ENCODE measurements around the gene SMAP1.

SMAP1 gene

GRCh38 chr6:70684794-70685493 lies 17.3 kb downstream of the SMAP1 start:
- Histone ChIP-seq H3K4me3 (ENCODE audit: low read length) (no peak overlapping the region), H3K27me3 (ENCODE audit: control insufficient read depth, insufficient read depth, low read length) (no peaks in the 10 kb centered on the region), H3K9ac (ENCODE audit: low read depth, low read length) (no peak overlapping the region), H3K4me1 (ENCODE audit: control insufficient read depth, insufficient read depth, low read length) (peaks cover 7% of the 10 kb centered on the region), H3K36me3 (ENCODE audit: insufficient read depth, low read length) (no peaks in the 10 kb centered on the region), H3K4me2 (ENCODE audit: low read length) (no peak overlapping the region), H3K9me3 (replicated peaks; ENCODE audit: low read length) (no peaks in the 10 kb centered on the region)

GRCh38 chr6:70685494-70686180 lies 18.0 kb downstream of the SMAP1 start:
- H3K4me2 ChIP-seq (ENCODE audit: low read length): no peak overlapping the region
- H3K9me3 ChIP-seq (replicated peaks; ENCODE audit: low read length): no peaks in the 10 kb centered on the region
- H3K36me3 ChIP-seq (ENCODE audit: insufficient read depth, low read length): no peaks in the 10 kb centered on the region
- H3K4me1 ChIP-seq (ENCODE audit: control insufficient read depth, insufficient read depth, low read length): peaks cover 7% of the 10 kb centered on the region
- no peaks in the 10 kb centered on the region for H3K27me3 ChIP-seq (ENCODE audit: control insufficient read depth, insufficient read depth, low read length)
- H3K4me3 ChIP-seq (ENCODE audit: low read length): no peak overlapping the region
- H3K9ac ChIP-seq (ENCODE audit: low read depth, low read length): no peak overlapping the region

GRCh38 chr6:70686548-70687133 lies 19.0 kb downstream of the SMAP1 start:
- H3K4me3 ChIP-seq (ENCODE audit: low read length): no peak overlapping the region
- H3K9me3 ChIP-seq (replicated peaks; ENCODE audit: low read length): no peaks in the 10 kb centered on the region
- no peaks in the 10 kb centered on the region for H3K36me3 ChIP-seq (ENCODE audit: insufficient read depth, low read length)

GRCh38 chr6:70693887-70694286 lies 26.2 kb downstream of the SMAP1 start:
- Histone ChIP-seq H3K27me3 (ENCODE audit: control insufficient read depth, insufficient read depth, low read length) (no peaks in the 10 kb centered on the region), H3K4me3 (ENCODE audit: low read length) (no peak overlapping the region), H3K4me2 (ENCODE audit: low read length) (no peak overlapping the region), H3K4me1 (ENCODE audit: control insufficient read depth, insufficient read depth, low read length) (no peaks in the 10 kb centered on the region), H3K36me3 (ENCODE audit: insufficient read depth, low read length) (no peaks in the 10 kb centered on the region), H3K9ac (ENCODE audit: low read depth, low read length) (no peak overlapping the region), H3K9me3 (replicated peaks; ENCODE audit: low read length) (no peaks in the 10 kb centered on the region)

More at GRCh38 chr6:70686548-70687133, 19.0 kb downstream of the SMAP1 start:
- H3K27me3 ChIP-seq (ENCODE audit: control insufficient read depth, insufficient read depth, low read length): no peaks in the 10 kb centered on the region
- H3K4me1 ChIP-seq (ENCODE audit: control insufficient read depth, insufficient read depth, low read length): peaks cover 7% of the 10 kb centered on the region
- no peak overlapping the region for H3K4me2 ChIP-seq (ENCODE audit: low read length)
- H3K9ac ChIP-seq (ENCODE audit: low read depth, low read length): no peak overlapping the region

- no peaks in the 10 kb centered on the region for H3K4me1 ChIP-seq (ENCODE audit: control insufficient read depth, insufficient read depth, low read length)
- H3K36me3 ChIP-seq (ENCODE audit: insufficient read depth, low read length): peaks cover 2% of the 10 kb centered on the region
- no peak overlapping the region for H3K4me2 ChIP-seq (ENCODE audit: low read length)
- no peak overlapping the region for H3K9ac ChIP-seq (ENCODE audit: low read depth, low read length)
- H3K9me3 ChIP-seq (replicated peaks; ENCODE audit: low read length): no peaks in the 10 kb centered on the region
- no peak overlapping the region for H3K4me3 ChIP-seq (ENCODE audit: low read length)
- H3K27me3 ChIP-seq (ENCODE audit: control insufficient read depth, insufficient read depth, low read length): no peaks in the 10 kb centered on the region
These were observed 26.7 kb downstream of the SMAP1 start for GRCh38 chr6:70694371-70694770.

GRCh38 chr6:70700922-70701876 lies 33.5 kb downstream of the SMAP1 start:
- no peak overlapping the region for H3K9ac ChIP-seq (ENCODE audit: low read depth, low read length)
- H3K9me3 ChIP-seq (replicated peaks; ENCODE audit: low read length): no peaks in the 10 kb centered on the region
- H3K4me1 ChIP-seq (ENCODE audit: control insufficient read depth, insufficient read depth, low read length): no peaks in the 10 kb centered on the region
- no peak overlapping the region for H3K4me3 ChIP-seq (ENCODE audit: low read length)
- no peak overlapping the region for H3K4me2 ChIP-seq (ENCODE audit: low read length)
- peaks cover 5% of the 10 kb centered on the region for H3K36me3 ChIP-seq (ENCODE audit: insufficient read depth, low read length)
- no peaks in the 10 kb centered on the region for H3K27me3 ChIP-seq (ENCODE audit: control insufficient read depth, insufficient read depth, low read length)

GRCh38 chr6:70705772-70706171 lies 38.1 kb downstream of the SMAP1 start:
- Histone ChIP-seq H3K4me2 (ENCODE audit: low read length) (no peak overlapping the region), H3K36me3 (ENCODE audit: insufficient read depth, low read length) (no peaks in the 10 kb centered on the region), H3K27me3 (ENCODE audit: control insufficient read depth, insufficient read depth, low read length) (no peaks in the 10 kb centered on the region), H3K4me3 (ENCODE audit: low read length) (no peak overlapping the region), H3K9me3 (replicated peaks; ENCODE audit: low read length) (no peaks in the 10 kb centered on the region), H3K9ac (ENCODE audit: low read depth, low read length) (no peak overlapping the region), H3K4me1 (ENCODE audit: control insufficient read depth, insufficient read depth, low read length) (peaks cover 4% of the 10 kb centered on the region)

GRCh38 chr6:70706491-70707123 lies 38.9 kb downstream of the SMAP1 start:
- H3K4me2 ChIP-seq (ENCODE audit: low read length): no peak overlapping the region
- H3K27me3 ChIP-seq (ENCODE audit: control insufficient read depth, insufficient read depth, low read length): no peaks in the 10 kb centered on the region
- no peaks in the 10 kb centered on the region for H3K9me3 ChIP-seq (replicated peaks; ENCODE audit: low read length)
- no peak overlapping the region for H3K9ac ChIP-seq (ENCODE audit: low read depth, low read length)
- peaks cover 4% of the 10 kb centered on the region for H3K4me1 ChIP-seq (ENCODE audit: control insufficient read depth, insufficient read depth, low read length)
- H3K4me3 ChIP-seq (ENCODE audit: low read length): no peak overlapping the region
- H3K36me3 ChIP-seq (ENCODE audit: insufficient read depth, low read length): no peaks in the 10 kb centered on the region

- no peak overlapping the region for H3K9ac ChIP-seq (ENCODE audit: low read depth, low read length)
- H3K27me3 ChIP-seq (ENCODE audit: control insufficient read depth, insufficient read depth, low read length): no peaks in the 10 kb centered on the region
- H3K36me3 ChIP-seq (ENCODE audit: insufficient read depth, low read length): no peaks in the 10 kb centered on the region
- no peak overlapping the region for H3K4me2 ChIP-seq (ENCODE audit: low read length)
- no peaks in the 10 kb centered on the region for H3K9me3 ChIP-seq (replicated peaks; ENCODE audit: low read length)
- H3K4me3 ChIP-seq (ENCODE audit: low read length): no peak overlapping the region
- peaks cover 4% of the 10 kb centered on the region for H3K4me1 ChIP-seq (ENCODE audit: control insufficient read depth, insufficient read depth, low read length)
These were observed 40.2 kb downstream of the SMAP1 start for GRCh38 chr6:70707893-70708292.

GRCh38 chr6:70708448-70708847 lies 40.8 kb downstream of the SMAP1 start:
- Histone ChIP-seq H3K4me3 (ENCODE audit: low read length) (no peak overlapping the region), H3K4me2 (ENCODE audit: low read length) (no peak overlapping the region)

GRCh38 chr6:70709826-70710225 lies 42.1 kb downstream of the SMAP1 start:
- Histone ChIP-seq H3K9me3 (replicated peaks; ENCODE audit: low read length) (no peaks in the 10 kb centered on the region), H3K27me3 (ENCODE audit: control insufficient read depth, insufficient read depth, low read length) (no peaks in the 10 kb centered on the region), H3K36me3 (ENCODE audit: insufficient read depth, low read length) (no peaks in the 10 kb centered on the region), H3K9ac (ENCODE audit: low read depth, low read length) (no peak overlapping the region), H3K4me1 (ENCODE audit: control insufficient read depth, insufficient read depth, low read length) (peaks cover 4% of the 10 kb centered on the region), H3K4me2 (ENCODE audit: low read length) (no peak overlapping the region), H3K4me3 (ENCODE audit: low read length) (no peak overlapping the region)

More at GRCh38 chr6:70708448-70708847, 40.8 kb downstream of the SMAP1 start:
- Histone ChIP-seq H3K9ac (ENCODE audit: low read depth, low read length) (no peak overlapping the region), H3K36me3 (ENCODE audit: insufficient read depth, low read length) (no peaks in the 10 kb centered on the region), H3K9me3 (replicated peaks; ENCODE audit: low read length) (no peaks in the 10 kb centered on the region), H3K27me3 (ENCODE audit: control insufficient read depth, insufficient read depth, low read length) (no peaks in the 10 kb centered on the region), H3K4me1 (ENCODE audit: control insufficient read depth, insufficient read depth, low read length) (peaks cover 4% of the 10 kb centered on the region)
